GM21619 (cell line): Measurements from ENCODE around the gene GOLM1.
"Not testable (repeated sequence)": the region's sequence is repeated elsewhere in the genome, so short reads cannot be mapped to it uniquely, and the experiment has no call there.

Experiments used
- ATAC-seq: cut with Tn5 transposase; IDR thresholded peaks from one replicate; pipeline ENCODE4 v1.9.1; 2021; ENCODE audit not compliant: unreplicated experiment

The GOLM1 gene

GRCh38 chr9:86091477-86091876 is 7.9 kb downstream of the GOLM1 start:
- ATAC-seq: no peak

GRCh38 chr9:86082870-86083269 is 16.5 kb downstream of the GOLM1 start:
- no peak for ATAC-seq

- no peak for ATAC-seq
Measured at GRCh38 chr9:86079865-86080469, 19.4 kb downstream of the GOLM1 start.

GRCh38 chr9:86079421-86079831 is 19.9 kb downstream of the GOLM1 start:
- no peak for ATAC-seq

- no peak for ATAC-seq
Measured at GRCh38 chr9:86078731-86079130, 20.6 kb downstream of the GOLM1 start.

- no peak for ATAC-seq
Measured at GRCh38 chr9:86077276-86077675, 22.1 kb downstream of the GOLM1 start.

- ATAC-seq: no peak
Measured at GRCh38 chr9:86075132-86076109, 23.9 kb downstream of the GOLM1 start.

- no peak for ATAC-seq
Measured at GRCh38 chr9:86073839-86074238, 25.5 kb downstream of the GOLM1 start.

- ATAC-seq: no peak
Measured at GRCh38 chr9:86072394-86072877, 26.9 kb downstream of the GOLM1 start.

GRCh38 chr9:86069206-86069869 is 30.0 kb downstream of the GOLM1 start:
- no peak for ATAC-seq

GRCh38 chr9:86064220-86064619 is 35.1 kb downstream of the GOLM1 start:
- no peak for ATAC-seq

- no peak for ATAC-seq
Measured at GRCh38 chr9:86062845-86063693, 36.3 kb downstream of the GOLM1 start.

GRCh38 chr9:86061972-86062739 is 37.2 kb downstream of the GOLM1 start:
- ATAC-seq: no peak

GRCh38 chr9:86057491-86057890 is 41.9 kb downstream of the GOLM1 start:
- ATAC-seq: no peak

- ATAC-seq: no peak
Measured at GRCh38 chr9:86054695-86055094, 44.7 kb downstream of the GOLM1 start.

- ATAC-seq: no peak
Measured at GRCh38 chr9:86052556-86053468, 46.5 kb downstream of the GOLM1 start.

- not testable (repeated sequence) for ATAC-seq
Measured at GRCh38 chr9:86048018-86048742, 51.2 kb downstream of the GOLM1 start.

GRCh38 chr9:86047361-86047760 is 52.0 kb downstream of the GOLM1 start:
- no peak for ATAC-seq
